ENCODE data around the gene OR51I1. TPM values are rescaled to one million over a fixed set of nuclear protein-coding genes. Genes with fewer than 3 reads are reported as not detected.

OR51I1 gene, protein sequence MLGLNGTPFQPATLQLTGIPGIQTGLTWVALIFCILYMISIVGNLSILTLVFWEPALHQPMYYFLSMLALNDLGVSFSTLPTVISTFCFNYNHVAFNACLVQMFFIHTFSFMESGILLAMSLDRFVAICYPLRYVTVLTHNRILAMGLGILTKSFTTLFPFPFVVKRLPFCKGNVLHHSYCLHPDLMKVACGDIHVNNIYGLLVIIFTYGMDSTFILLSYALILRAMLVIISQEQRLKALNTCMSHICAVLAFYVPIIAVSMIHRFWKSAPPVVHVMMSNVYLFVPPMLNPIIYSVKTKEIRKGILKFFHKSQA
- not detected in 2 replicates for total RNA-seq
- long read RNA-seq: 0 reads

- DNase-seq (ENCODE audit: extremely low spot score, unreplicated experiment): no peak
- H3K27ac Mint-ChIP-seq (ENCODE audit: unreplicated experiment): no peak within 1 kb of the TSS
- no peaks in the 10 kb centered on the region for H3K9me3 Mint-ChIP-seq (ENCODE audit: unreplicated experiment)
- TF ChIP-seq, protein P1, sequence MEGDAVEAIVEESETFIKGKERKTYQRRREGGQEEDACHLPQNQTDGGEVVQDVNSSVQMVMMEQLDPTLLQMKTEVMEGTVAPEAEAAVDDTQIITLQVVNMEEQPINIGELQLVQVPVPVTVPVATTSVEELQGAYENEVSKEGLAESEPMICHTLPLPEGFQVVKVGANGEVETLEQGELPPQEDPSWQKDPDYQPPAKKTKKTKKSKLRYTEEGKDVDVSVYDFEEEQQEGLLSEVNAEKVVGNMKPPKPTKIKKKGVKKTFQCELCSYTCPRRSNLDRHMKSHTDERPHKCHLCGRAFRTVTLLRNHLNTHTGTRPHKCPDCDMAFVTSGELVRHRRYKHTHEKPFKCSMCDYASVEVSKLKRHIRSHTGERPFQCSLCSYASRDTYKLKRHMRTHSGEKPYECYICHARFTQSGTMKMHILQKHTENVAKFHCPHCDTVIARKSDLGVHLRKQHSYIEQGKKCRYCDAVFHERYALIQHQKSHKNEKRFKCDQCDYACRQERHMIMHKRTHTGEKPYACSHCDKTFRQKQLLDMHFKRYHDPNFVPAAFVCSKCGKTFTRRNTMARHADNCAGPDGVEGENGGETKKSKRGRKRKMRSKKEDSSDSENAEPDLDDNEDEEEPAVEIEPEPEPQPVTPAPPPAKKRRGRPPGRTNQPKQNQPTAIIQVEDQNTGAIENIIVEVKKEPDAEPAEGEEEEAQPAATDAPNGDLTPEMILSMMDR (IDR thresholded peaks at IDR 0.05): no peak
- no peaks in the 10 kb centered on the region for H3K4me1 Mint-ChIP-seq (ENCODE audit: unreplicated experiment)
- H3K36me3 Mint-ChIP-seq (ENCODE audit: unreplicated experiment): no peaks in the 10 kb centered on the region
- peaks cover 14% of the 10 kb centered on the region for H3K27me3 Mint-ChIP-seq (ENCODE audit: unreplicated experiment)
- H3K4me3 Mint-ChIP-seq (ENCODE audit: unreplicated experiment): no peak within 1 kb of the TSS
Observed at GRCh38 chr11:5441414-5441813, at the start of gene OR51I1. TSS of gene OR51I1 (minus strand) at chr11:5441514. CDS start at chr11:5441514, 0 bp downstream.

- no peak overlapping the region for H3K4me3 Mint-ChIP-seq (ENCODE audit: unreplicated experiment)
- H3K4me1 Mint-ChIP-seq (ENCODE audit: unreplicated experiment): no peaks in the 10 kb centered on the region
- DNase-seq (ENCODE audit: extremely low spot score, unreplicated experiment): no peak
- H3K27me3 Mint-ChIP-seq (ENCODE audit: unreplicated experiment): peaks cover 16% of the 10 kb centered on the region
- no peaks in the 10 kb centered on the region for H3K9me3 Mint-ChIP-seq (ENCODE audit: unreplicated experiment)
- no peaks in the 10 kb centered on the region for H3K36me3 Mint-ChIP-seq (ENCODE audit: unreplicated experiment)
- no peak overlapping the region for H3K27ac Mint-ChIP-seq (ENCODE audit: unreplicated experiment)
- TF ChIP-seq, protein P1 (IDR thresholded peaks at IDR 0.05): no peak
Observed at GRCh38 chr11:5489576-5490357, 48.5 kb upstream of the OR51I1 start.

DNA sequence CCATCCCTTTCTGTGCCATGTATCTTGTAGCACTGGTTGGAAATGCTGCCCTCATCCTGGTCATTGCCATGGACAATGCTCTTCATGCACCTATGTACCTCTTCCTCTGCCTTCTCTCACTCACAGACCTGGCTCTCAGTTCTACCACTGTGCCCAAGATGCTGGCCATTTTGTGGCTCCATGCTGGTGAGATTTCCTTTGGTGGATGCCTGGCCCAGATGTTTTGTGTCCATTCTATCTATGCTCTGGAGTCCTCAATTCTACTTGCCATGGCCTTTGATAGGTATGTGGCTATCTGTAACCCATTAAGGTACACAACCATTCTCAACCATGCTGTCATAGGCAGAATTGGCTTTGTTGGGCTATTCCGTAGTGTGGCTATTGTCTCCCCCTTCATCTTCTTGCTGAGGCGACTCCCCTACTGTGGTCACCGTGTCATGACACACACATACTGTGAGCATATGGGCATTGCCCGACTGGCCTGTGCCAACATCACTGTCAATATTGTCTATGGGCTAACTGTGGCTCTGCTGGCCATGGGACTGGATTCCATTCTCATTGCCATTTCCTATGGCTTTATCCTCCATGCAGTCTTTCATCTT is 47.6 kb upstream of the OR51I1 start:
- no peaks in the 10 kb centered on the region for H3K9me3 Mint-ChIP-seq (ENCODE audit: unreplicated experiment)
- no peak overlapping the region for H3K4me3 Mint-ChIP-seq (ENCODE audit: unreplicated experiment)
- TF ChIP-seq, protein P1 (IDR thresholded peaks at IDR 0.05): no peak
- H3K27ac Mint-ChIP-seq (ENCODE audit: unreplicated experiment): no peak overlapping the region
- H3K36me3 Mint-ChIP-seq (ENCODE audit: unreplicated experiment): no peaks in the 10 kb centered on the region
- no peaks in the 10 kb centered on the region for H3K4me1 Mint-ChIP-seq (ENCODE audit: unreplicated experiment)
- H3K27me3 Mint-ChIP-seq (ENCODE audit: unreplicated experiment): peaks cover 12% of the 10 kb centered on the region
- DNase-seq (ENCODE audit: extremely low spot score, unreplicated experiment): no peak

DNA sequence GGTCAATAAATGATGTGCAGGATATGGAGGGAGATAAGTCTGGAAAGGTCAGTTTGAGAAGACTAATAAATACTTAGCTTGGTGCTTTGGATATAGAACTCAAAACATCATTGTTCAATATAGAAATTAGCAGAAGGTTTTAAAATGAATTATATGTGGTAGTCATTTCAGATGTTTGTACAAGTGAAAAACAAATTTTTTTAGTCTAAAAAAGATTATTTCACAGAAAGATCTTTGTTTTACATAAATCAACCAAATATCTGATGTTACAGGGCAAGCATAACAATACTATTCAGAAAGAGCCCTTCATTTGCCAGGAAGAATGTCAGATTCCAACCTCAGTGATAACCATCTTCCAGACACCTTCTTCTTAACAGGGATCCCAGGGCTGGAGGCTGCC is 47.1 kb upstream of the OR51I1 start, which contains the start of gene OR52D1:
OR52D1 (plus strand) TSS at position 301 of the 400 bp plus-strand sequence; CDS start at position 323, 22 bp downstream.
- Mint-ChIP-seq H3K4me1 (ENCODE audit: unreplicated experiment) (no peaks in the 10 kb centered on the region), H3K4me3 (ENCODE audit: unreplicated experiment) (no peak within 1 kb of the TSS), H3K27me3 (ENCODE audit: unreplicated experiment) (peaks cover 11% of the 10 kb centered on the region), H3K27ac (ENCODE audit: unreplicated experiment) (no peak within 1 kb of the TSS), H3K9me3 (ENCODE audit: unreplicated experiment) (no peaks in the 10 kb centered on the region), H3K36me3 (ENCODE audit: unreplicated experiment) (no peaks in the 10 kb centered on the region)
- TF ChIP-seq, protein P1 (IDR thresholded peaks at IDR 0.05): no peak
- DNase-seq (ENCODE audit: extremely low spot score, unreplicated experiment): no peak

GRCh38 chr11:5486421-5486820 is 45.1 kb upstream of the OR51I1 start:
- Mint-ChIP-seq H3K4me3 (ENCODE audit: unreplicated experiment) (no peak overlapping the region), H3K27me3 (ENCODE audit: unreplicated experiment) (peaks cover 3% of the 10 kb centered on the region), H3K4me1 (ENCODE audit: unreplicated experiment) (no peaks in the 10 kb centered on the region), H3K36me3 (ENCODE audit: unreplicated experiment) (no peaks in the 10 kb centered on the region), H3K9me3 (ENCODE audit: unreplicated experiment) (no peaks in the 10 kb centered on the region), H3K27ac (ENCODE audit: unreplicated experiment) (no peak overlapping the region)
- TF ChIP-seq, protein P1 (IDR thresholded peaks at IDR 0.05): no peak
- DNase-seq (ENCODE audit: extremely low spot score, unreplicated experiment): no peak
